Measurements from ENCODE around the gene MPP7.

Gene MPP7

GRCh38 chr10:28304032-28304571, 1.2 kb upstream of the MPP7 start:
- DNase-seq = no peak

GRCh38 chr10:28302012-28302637, 739 bp downstream of the MPP7 start:
- no peak for DNase-seq

GRCh38 chr10:28300027-28300426, 2.8 kb downstream of the MPP7 start:
- no peak for DNase-seq

GRCh38 chr10:28298951-28299350, 3.9 kb downstream of the MPP7 start:
- no peak for DNase-seq

- DNase-seq = no peak
These were observed 6.8 kb downstream of the MPP7 start for GRCh38 chr10:28296023-28296422.

GRCh38 chr10:28295336-28295735, 7.5 kb downstream of the MPP7 start:
- no peak for DNase-seq

- DNase-seq = no peak
These were observed 8.1 kb downstream of the MPP7 start for GRCh38 chr10:28294809-28295208.

- DNase-seq = no peak
These were observed 8.7 kb downstream of the MPP7 start for GRCh38 chr10:28294169-28294532.

- no peak for DNase-seq
These were observed 9.4 kb downstream of the MPP7 start for GRCh38 chr10:28293236-28294168.

GRCh38 chr10:28291881-28292297, 11.0 kb downstream of the MPP7 start:
- DNase-seq = no peak

GRCh38 chr10:28285816-28286215, 17.0 kb downstream of the MPP7 start:
- no peak for DNase-seq

GRCh38 chr10:28284126-28284525, 18.7 kb downstream of the MPP7 start:
- no peak for DNase-seq

GRCh38 chr10:28283251-28283650, 19.6 kb downstream of the MPP7 start:
- no peak for DNase-seq

- no peak for DNase-seq
These were observed 20.5 kb downstream of the MPP7 start for GRCh38 chr10:28282336-28282735.

- no peak for DNase-seq
These were observed 21.0 kb downstream of the MPP7 start for GRCh38 chr10:28281726-28282315.

GRCh38 chr10:28280652-28281051, 22.2 kb downstream of the MPP7 start:
- DNase-seq = no peak

GRCh38 chr10:28279878-28280277, 23.0 kb downstream of the MPP7 start:
- no peak for DNase-seq

- no peak for DNase-seq
These were observed 24.0 kb downstream of the MPP7 start for GRCh38 chr10:28278842-28279241.

- no peak for DNase-seq
These were observed 26.5 kb downstream of the MPP7 start for GRCh38 chr10:28276384-28276783.

- DNase-seq = no peak
These were observed 28.4 kb downstream of the MPP7 start for GRCh38 chr10:28274475-28274874.

- DNase-seq = no peak
These were observed 29.5 kb downstream of the MPP7 start for GRCh38 chr10:28273343-28273742.

GRCh38 chr10:28269842-28270456, 32.9 kb downstream of the MPP7 start:
- no peak for DNase-seq

All from NCI-H1092 treated with DMSO at 0.1 percent for 48 hours (cell line).